Endodermal cell (in vitro differentiated cells): ENCODE measurements around the gene ST6GAL1. TPM values are rescaled to one million over a fixed set of nuclear protein-coding genes. Genes with fewer than 3 reads are reported as not detected.

Source experiments
- DNase-seq: peaks from one replicate; pipeline ENCODE4 v3.0.0-alpha.2; 2017
- H3K27ac ChIP-seq: 2 replicates; pipeline ENCODE4 v1.5.1; 2013; ENCODE audit warnings: mild to moderate bottlenecking, low read depth, low read length, moderate library complexity
- H3K27me3 ChIP-seq: 2 replicates; pipeline ENCODE4 v1.6.1; 2013; ENCODE audit warnings: mild to moderate bottlenecking, low read length, moderate library complexity; ENCODE audit not compliant: insufficient read depth, control insufficient read depth, poor library complexity, severe bottlenecking
- H3K36me3 ChIP-seq: 2 replicates; pipeline ENCODE4 v1.7.0; 2013; ENCODE audit warnings: mild to moderate bottlenecking, low read length, moderate library complexity; ENCODE audit not compliant: control insufficient read depth, insufficient read depth
- H3K4me1 ChIP-seq: one replicate; pipeline ENCODE4 v1.7.0; 2013; ENCODE audit warnings: low read length; ENCODE audit not compliant: control insufficient read depth, insufficient read depth
- H3K4me3 ChIP-seq: 2 replicates; pipeline ENCODE4 v1.5.1; 2013; ENCODE audit warnings: mild to moderate bottlenecking, low read length, moderate library complexity
- H3K9ac ChIP-seq: 2 replicates; pipeline ENCODE4 v1.6.1; 2013; ENCODE audit warnings: mild to moderate bottlenecking, low read length, moderate library complexity; ENCODE audit not compliant: poor library complexity, severe bottlenecking; ENCODE audit errors: extremely low read depth
- H3K9me3 ChIP-seq: 2 replicates; pipeline ENCODE4 v1.6.1; 2013; ENCODE audit warnings: mild to moderate bottlenecking, low read length, moderate library complexity; ENCODE audit not compliant: control insufficient read depth
- H3K27ac Mint-ChIP-seq: 2 replicates; pipeline ENCODE4 v1.8.0; 2020; ENCODE audit warnings: mixed read lengths
- H3K27me3 Mint-ChIP-seq: 2 replicates; pipeline ENCODE4 v1.8.0; 2021; ENCODE audit warnings: mild to moderate bottlenecking, mixed read lengths; ENCODE audit not compliant: insufficient read depth
- H3K36me3 Mint-ChIP-seq: 2 replicates; pipeline ENCODE4 v1.8.0; 2020; ENCODE audit warnings: low read depth, mixed read lengths
- H3K4me1 Mint-ChIP-seq: 2 replicates; pipeline ENCODE4 v1.8.0; 2020; ENCODE audit warnings: mixed read lengths
- H3K4me3 Mint-ChIP-seq: 2 replicates; pipeline ENCODE4 v1.8.0; 2020; ENCODE audit warnings: mild to moderate bottlenecking, moderate library complexity, mixed read lengths
- H3K9me3 Mint-ChIP-seq: 2 replicates; pipeline ENCODE4 v1.8.0; 2020; ENCODE audit warnings: mild to moderate bottlenecking, mixed read lengths
- WGBS, 2 experiments: methylation state at CpG; one replicate each; pipeline versions ENCODE4 v1.1.5 to v1.1.7; 2013; ENCODE audit warnings: missing lambda C conversion rate in 2 of 2, mixed read lengths in 1 of 2; ENCODE audit not compliant: insufficient coverage in 1 of 2, insufficient read length in 1 of 2; 5-methylcytosine and 5-hydroxymethylcytosine counted together
- total RNA-seq, 2 donors: library from RNA; stranded (reverse); fragmentation: NEBNext Ultra II Directional in 1 of 2; extraction: Animal tissue kit (Norgen Biotek cat#: 25700) in 1 of 2; gene quantifications; 2 replicates in 1 of 2; 3 replicates in 1 of 2; pipeline ENCODE4 v1.2.1, GENCODE V29; 2021
- TF ChIP-seq, protein P1 (sequence below): fragments of 200-600 bp; sonication (generic); conservative IDR thresholded peaks from 2 replicates; pipeline ENCODE4 v1.5.0; 2021; ENCODE audit warnings: antibody characterized with exemption, mild to moderate bottlenecking

The ST6GAL1 gene
- total RNA-seq, 2 donors from 2014 or later, result 79.3 to 82.4 TPM

DNA sequence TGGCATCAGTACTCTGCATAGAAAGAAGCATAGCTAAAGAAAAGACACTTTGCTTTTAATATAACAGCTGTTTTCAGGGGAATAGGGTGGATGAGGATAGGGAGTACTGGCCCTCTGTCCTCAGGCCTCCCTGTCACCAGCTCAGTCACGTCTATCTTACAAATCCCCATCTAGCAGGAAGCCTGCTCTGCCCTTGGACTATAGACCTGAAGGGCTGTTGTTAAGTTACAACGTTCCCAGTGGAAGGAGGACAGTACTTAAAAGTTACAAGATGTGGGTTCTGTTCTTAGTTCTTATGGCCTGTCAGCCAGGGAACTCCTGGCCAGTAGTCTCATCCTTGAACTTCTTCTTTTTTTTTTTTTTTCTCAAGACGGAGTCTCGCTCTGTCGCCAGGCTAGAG lies 138.5 kb downstream of the ST6GAL1 start:
- peaks cover 67% of the 10 kb centered on the region for H3K36me3 Mint-ChIP-seq
- WGBS, 2 experiments, result 94 to 100% methylated on average over 3 to 5 of the region's 5 CpGs
- no peak overlapping the region for H3K9ac ChIP-seq
- H3K4me3 Mint-ChIP-seq, result no peak overlapping the region
- H3K4me3 ChIP-seq, result no peak overlapping the region
- H3K27ac ChIP-seq, result no peak overlapping the region
- no peaks in the 10 kb centered on the region for H3K27me3 Mint-ChIP-seq
- H3K27ac Mint-ChIP-seq, result no peak overlapping the region
- H3K9me3 Mint-ChIP-seq, result no peaks in the 10 kb centered on the region
- no peaks in the 10 kb centered on the region for H3K4me1 ChIP-seq
- TF ChIP-seq, protein P1, sequence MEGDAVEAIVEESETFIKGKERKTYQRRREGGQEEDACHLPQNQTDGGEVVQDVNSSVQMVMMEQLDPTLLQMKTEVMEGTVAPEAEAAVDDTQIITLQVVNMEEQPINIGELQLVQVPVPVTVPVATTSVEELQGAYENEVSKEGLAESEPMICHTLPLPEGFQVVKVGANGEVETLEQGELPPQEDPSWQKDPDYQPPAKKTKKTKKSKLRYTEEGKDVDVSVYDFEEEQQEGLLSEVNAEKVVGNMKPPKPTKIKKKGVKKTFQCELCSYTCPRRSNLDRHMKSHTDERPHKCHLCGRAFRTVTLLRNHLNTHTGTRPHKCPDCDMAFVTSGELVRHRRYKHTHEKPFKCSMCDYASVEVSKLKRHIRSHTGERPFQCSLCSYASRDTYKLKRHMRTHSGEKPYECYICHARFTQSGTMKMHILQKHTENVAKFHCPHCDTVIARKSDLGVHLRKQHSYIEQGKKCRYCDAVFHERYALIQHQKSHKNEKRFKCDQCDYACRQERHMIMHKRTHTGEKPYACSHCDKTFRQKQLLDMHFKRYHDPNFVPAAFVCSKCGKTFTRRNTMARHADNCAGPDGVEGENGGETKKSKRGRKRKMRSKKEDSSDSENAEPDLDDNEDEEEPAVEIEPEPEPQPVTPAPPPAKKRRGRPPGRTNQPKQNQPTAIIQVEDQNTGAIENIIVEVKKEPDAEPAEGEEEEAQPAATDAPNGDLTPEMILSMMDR, result no peak
- peaks cover 9% of the 10 kb centered on the region for H3K9me3 ChIP-seq
- H3K36me3 ChIP-seq, result peaks cover 47% of the 10 kb centered on the region
- no peaks in the 10 kb centered on the region for H3K27me3 ChIP-seq
- peaks cover 18% of the 10 kb centered on the region for H3K4me1 Mint-ChIP-seq
- no peak for DNase-seq

DNA sequence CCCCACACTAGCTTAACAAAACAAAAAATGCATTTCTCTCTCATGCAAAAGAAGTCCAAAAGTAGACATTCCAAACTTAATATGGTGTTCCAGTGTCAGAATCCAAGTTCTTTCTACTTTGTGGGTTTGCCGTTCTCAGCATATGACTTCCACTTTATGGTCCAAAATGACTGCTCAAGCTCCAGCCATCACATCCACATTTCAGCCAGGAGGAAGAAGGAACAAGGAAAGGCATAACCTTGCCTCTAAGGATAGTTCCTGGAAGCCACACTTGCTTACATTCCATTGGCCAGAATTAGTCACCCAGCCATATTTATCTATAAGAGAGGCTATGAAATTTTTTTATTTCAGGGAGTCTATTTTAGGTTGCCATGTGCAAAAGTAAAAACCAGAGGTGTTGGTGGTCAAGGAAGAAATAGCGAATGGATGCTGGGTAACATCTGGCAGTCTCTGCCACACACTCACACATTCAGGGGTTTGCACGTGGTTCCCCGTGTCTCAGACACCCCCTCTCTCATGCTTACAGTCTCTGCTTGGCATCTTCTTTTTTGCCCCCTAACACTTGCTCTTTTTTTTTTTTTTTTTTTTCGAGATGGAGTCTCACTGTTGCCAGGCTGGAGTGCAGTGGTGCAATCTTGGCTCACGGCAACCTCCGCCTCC lies 139.7 kb downstream of the ST6GAL1 start:
- Mint-ChIP-seq H3K36me3 (peaks cover 64% of the 10 kb centered on the region), H3K27me3 (no peaks in the 10 kb centered on the region)
- WGBS, 2 experiments, result 98 to 100% methylated on average over 2 to 6 of the region's 7 CpGs

DNA sequence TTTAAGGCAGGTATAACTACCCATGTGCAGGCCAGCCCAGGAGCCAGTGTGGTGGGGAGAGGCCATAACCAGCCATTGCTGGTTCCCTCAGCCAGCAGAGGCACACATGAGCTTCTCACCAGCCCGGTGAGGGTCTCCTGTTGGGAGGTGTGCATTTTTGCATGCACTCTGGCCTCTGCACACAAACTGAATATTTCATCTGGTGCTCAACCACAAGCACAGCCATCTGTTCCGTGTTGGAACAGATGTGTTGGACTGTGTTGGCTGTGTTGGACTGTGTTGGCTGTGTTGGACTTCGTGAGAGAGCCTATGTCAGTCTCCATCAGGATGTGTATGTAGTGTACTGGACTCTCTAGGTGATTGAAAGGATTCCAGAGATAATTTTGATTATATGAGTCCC lies 141.8 kb downstream of the ST6GAL1 start:
- H3K36me3 Mint-ChIP-seq, result peaks cover 71% of the 10 kb centered on the region

More for the DNA sequence above, 139.7 kb downstream of the ST6GAL1 start:
- Histone ChIP-seq H3K36me3 (peaks cover 51% of the 10 kb centered on the region), H3K27ac (no peak overlapping the region), H3K9me3 (peaks cover 9% of the 10 kb centered on the region), H3K27me3 (no peaks in the 10 kb centered on the region), H3K4me1 (no peaks in the 10 kb centered on the region), H3K9ac (no peak overlapping the region), H3K4me3 (no peak overlapping the region)
- no peak for DNase-seq
- TF ChIP-seq, protein P1, result no peak
- H3K27ac Mint-ChIP-seq, result no peak overlapping the region
- H3K9me3 Mint-ChIP-seq, result no peaks in the 10 kb centered on the region
- peaks cover 8% of the 10 kb centered on the region for H3K4me1 Mint-ChIP-seq
- no peak overlapping the region for H3K4me3 Mint-ChIP-seq

More for the DNA sequence above, 141.8 kb downstream of the ST6GAL1 start:
- DNase-seq, result no peak
- H3K27me3 ChIP-seq, result no peaks in the 10 kb centered on the region
- no peak overlapping the region for H3K27ac ChIP-seq
- 95 to 100% methylated on average over 1 to 3 of the region's 3 CpGs for WGBS, 2 experiments
- H3K9ac ChIP-seq, result no peak overlapping the region
- peaks cover 9% of the 10 kb centered on the region for H3K9me3 ChIP-seq
- peaks cover 72% of the 10 kb centered on the region for H3K36me3 ChIP-seq
- Mint-ChIP-seq H3K27me3 (no peaks in the 10 kb centered on the region), H3K9me3 (no peaks in the 10 kb centered on the region), H3K4me1 (no peaks in the 10 kb centered on the region), H3K4me3 (no peak overlapping the region), H3K27ac (no peak overlapping the region)
- TF ChIP-seq, protein P1, result no peak
- no peaks in the 10 kb centered on the region for H3K4me1 ChIP-seq
- H3K4me3 ChIP-seq, result no peak overlapping the region
